CD1c-positive myeloid dendritic cell (primary cell): Measurements from ENCODE around the gene ASPHD1.
"Not testable (repeated sequence)": the region's sequence is repeated elsewhere in the genome, so short reads cannot be mapped to it uniquely, and the experiment has no call there.

Source experiments
- DNase-seq: peaks from one replicate; pipeline ENCODE4 v3.0.0-alpha.2; 2016; ENCODE audit errors: extremely low spot score

The ASPHD1 gene

DNA sequence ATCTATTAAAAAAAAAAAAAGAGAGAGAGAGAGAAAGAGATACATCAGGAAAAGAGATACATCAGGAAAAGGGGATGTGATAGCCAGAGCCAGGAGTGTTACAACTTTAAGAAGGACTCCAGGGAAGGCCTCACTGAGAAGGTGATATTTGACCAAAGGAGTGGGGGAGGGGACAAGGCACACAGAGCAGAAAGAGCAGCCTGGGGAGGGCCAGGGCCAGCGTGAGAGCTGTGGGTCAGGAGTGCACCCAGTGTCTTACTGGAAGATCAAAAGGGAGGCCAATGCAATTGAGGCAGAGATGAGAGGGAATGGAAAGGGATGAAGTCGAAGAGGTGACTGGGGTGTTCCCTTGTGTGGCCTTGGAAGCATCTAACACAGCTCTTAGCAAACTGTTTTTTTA is 7.7 kb downstream of the ASPHD1 start:
- no peak for DNase-seq

DNA sequence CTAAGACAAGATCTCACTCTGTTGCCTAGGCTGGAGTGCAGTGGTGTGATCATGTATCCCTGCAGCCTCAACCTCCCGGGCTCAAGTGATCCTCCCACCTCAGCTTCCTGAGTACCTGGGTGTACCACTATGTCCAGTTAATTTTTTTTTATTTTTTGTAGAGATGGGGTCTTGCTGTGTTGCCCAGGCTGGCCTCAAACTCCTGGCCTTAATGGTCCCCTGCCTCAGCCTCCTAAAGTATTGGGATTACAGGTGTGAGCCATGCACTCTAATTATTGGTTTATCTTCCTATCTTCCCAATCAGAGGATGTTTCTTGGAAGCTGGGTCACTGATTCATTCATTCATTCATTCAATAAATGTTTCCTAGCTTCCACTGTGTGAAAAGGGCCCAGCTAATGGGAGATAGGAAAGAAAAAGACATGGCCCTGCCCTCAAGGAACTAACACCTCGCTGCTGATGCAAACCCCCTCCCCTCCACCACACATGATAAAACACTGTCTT is 8.5 kb downstream of the ASPHD1 start:
- no peak for DNase-seq

DNA sequence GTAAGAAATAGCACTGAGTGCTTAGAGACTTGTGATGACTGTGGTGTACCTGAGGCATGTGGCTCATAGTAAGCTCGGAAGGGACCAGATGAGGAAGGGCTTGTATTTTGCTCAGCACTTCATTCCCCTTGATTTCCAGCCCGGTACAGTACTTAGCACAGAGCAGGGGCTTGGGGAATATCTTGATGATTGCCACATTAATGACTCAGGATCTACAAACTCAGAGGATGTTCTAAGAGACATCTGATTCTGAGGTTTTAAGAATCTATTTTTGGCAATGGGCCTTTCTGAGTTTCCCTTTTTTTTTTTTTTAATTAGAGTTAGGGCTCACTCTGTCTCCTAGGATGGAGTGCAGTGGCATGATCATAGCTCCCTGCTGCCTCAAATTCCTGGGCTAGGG is 9.1 kb downstream of the ASPHD1 start:
- peak; percentile 37 for DNase-seq

DNA sequence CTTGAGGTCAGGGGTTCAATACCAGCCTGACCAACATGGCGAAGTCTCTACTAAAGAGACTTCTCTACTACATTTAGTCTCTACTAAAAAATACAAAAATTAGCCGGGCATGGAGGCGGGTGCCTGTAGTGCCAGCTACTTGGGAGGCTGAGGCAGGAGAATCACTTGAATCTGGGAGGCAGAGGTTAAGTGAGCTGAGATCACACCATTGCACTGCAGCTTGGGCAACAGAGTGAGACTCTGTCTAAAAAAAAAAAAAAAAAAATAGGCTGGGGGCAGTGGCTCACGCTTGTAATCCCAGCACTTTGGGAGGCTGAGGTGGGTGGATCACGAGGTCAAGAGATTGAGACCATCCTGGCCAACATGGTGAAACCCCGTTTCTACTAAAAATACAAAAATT is 9.6 kb downstream of the ASPHD1 start:
- not testable (repeated sequence) for DNase-seq

DNA sequence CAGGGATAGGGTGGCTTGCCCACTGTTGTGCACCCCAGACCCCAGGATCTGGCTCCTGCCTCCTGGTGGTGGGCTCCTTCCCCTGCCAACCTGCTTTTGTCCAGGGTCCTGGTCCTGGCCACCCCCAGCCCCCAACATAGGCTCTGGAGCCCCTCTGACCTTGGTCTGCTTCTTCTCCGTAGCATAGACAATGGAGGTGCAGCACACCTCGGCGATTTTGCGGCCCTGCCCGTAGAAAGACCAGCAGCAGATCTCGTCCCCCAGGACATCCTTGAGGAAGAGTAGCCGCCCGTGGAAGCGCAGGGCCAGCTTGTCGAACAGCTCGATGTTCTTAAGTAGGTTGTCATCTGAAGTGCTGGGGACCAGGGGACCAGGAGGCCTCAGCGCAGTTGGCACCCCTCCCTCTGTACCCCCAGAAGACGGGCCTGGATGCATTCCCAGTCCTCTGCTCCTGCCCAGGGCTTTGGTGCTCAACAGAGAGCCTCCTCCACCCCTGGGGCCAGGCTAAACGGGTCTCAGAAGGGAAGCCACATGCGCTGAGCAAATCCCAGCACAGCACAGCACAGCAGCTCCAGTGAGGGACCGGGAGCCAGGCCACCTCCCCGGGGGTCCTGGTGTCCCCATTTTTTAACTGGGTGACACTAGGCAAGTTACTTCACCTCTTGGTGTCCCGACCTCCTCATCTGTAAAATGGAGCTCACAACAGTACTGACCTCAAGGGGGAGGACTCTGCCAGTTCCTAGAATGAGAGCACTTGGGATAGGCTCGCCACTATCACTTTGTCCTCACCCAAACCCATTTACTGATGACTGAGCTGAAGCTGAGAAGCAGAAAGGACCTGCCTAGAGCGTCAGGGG is 10.8 kb downstream of the ASPHD1 start:
- DNase-seq: no peak

DNA sequence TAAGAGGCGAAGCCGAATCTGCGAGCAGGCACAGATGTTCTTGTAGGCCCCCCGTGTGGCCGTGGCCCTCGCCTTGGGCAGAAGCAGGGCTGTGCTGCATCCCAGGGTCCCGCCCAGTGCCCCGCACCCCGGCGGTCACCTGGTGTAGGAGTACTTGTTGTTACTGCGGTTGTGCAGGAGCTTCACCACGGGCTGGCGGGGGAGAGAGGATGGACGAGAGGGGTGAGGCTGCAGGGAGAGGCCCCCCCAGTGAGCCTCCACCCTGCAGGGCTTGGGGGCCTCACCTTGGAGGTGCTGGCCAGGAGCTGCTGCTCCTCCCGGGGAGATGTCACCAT is 11.4 kb downstream of the ASPHD1 start:
- DNase-seq: no peak

DNA sequence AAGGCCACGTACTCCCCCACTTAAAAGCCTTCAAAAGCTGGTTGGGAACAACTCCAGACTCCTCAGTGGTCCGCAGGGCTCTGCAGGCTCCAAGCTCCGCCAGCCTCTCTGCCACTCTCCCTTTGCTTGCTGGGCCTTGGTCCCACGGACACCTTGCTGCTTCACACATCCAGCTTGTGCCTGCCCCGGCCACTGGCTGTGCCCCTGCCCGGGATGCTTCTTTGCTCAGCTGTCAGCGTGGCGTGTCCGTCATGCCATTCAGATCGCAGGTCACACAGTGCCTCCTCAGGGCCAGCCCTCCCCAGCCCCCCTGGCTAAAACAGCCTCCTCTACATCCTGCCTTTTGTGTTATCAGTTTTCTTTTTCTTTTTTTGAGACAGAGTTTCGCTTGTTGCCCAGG is 11.8 kb downstream of the ASPHD1 start:
- DNase-seq: no peak

DNA sequence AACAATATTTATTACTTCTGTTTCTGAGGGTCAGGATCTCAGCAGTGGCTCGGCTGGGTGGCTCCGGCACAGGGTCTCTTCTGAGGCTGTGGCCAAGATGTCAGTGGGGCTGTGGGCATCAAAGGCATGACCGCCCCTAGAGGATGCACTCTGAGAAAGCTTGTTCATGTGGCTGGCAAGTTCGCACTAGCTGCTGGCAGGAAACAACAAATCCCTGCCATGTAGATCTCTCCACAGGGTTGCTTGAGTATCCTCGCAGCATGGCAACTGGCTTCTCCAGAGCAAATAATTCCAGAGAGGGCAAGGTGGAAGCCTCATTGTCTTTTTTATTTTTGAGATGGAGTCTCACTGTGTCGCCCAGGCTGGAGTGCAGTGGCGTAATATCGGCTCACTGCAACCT is 13.2 kb downstream of the ASPHD1 start:
- no peak for DNase-seq

DNA sequence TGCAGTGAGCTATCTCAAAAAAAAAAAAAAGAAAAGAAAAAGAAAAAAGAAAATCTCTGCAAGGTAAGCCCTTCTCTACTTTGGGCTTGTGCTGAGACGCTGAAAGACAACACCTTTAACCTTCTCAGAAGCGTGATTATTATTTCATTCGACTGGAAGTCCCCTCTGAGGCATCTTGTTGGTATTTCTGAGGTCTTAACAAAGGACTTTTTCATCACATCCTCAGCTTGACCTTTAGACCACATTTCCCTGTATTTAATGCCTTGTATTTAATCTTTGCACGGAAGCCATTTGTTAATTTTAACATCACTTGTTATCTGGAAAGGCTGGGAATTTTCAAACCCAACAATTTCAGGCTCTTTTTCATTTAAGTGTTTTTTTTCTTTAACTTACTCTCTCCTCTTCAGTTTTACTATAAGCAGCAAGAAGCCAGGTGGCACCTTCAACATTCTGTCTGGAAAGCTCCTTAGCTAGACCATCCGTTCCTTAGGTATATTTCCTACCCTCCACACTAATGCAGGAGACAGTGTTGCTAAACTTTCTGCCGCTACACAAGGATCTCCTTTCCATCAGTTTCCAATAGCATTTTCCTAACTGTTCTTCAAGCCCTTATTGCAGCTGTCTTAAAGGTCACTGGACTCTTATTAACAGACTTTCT is 15.4 kb downstream of the ASPHD1 start:
- no peak for DNase-seq

DNA sequence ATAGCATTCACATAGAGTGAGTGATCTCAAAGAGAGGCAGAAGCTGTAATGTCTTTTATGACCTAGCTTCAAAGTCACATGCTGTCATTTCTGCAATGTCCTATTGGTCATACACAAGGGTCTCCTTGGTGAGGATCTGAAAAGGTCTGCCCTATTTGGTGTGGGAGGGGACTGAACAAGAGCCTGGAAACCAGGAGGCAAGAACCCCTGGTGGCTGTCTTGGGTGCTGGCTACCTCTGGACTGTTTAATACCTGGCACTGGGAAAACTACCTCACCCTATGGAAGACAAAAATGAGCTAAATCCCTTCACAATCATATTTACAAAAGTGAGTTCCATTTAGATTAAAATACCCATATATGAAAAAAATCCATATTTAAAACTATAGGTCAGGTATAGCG is 16.7 kb downstream of the ASPHD1 start:
- no peak for DNase-seq

DNA sequence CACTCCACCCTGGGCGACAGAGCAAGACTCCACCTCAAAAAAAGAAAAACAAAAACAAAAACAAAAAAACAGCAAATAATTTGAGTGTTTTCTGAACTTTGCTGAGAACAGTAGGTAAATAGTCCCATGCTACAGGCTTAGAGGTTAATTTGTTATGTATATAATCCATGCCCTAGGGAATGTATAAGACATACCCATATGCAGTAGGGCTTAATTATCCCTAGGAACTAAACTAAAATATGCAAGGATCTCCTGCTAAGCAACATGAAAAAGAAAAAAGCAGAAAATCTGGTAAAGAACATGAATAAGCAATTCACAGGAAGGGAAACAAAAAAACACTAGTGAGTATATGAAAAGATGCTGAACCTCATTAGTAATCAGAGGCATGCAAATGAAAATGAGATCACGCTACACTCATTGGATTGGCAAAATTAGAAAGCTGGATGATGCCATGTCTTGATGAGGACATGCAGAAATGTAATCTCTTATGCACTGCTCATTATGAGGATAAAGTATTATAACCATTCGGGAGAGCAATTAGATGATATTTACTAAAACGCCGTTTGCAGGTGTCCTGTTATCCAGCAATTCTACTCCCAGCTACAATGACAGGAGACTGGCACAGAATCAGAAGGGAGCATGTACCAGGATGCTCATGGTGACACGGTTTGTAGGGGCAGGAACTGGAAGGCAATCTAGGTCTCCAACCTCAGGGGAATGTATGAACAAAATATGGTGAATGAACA is 20.2 kb downstream of the ASPHD1 start:
- DNase-seq: no peak

DNA sequence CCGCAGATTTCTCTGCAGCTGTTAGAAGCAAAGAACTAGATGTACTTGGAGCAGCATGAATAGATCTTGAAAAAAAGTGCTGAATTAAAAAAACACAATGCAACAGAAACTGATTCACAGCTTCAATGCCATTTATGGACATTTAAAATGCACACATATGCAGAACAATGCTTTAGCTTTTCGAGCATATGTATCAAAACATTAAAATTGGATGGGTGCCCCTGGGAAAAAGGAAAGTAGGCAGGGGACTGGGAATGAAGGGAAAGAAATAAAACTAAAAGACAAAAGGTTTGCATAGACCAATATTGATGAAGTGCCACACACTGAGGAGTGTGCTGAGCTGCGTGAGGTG is 20.7 kb downstream of the ASPHD1 start:
- no peak for DNase-seq

DNA sequence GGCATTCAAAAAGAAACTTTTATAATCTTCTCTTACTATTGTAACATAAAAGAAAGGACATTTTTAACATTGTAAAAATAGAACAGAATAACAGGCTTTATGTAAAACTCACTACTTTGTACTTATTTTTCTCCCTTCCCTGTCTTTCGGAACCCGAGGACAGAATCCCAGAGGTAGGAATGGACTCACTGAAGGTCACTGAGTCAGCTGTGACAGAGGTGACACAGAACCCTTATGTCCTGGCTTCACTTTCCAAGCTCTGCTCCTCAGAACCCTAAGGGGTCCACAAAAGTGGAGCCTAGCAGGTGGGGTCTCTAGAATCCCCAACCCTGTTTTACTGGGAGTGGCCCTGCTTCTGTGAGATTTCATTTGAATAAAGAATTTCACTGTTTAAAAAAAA is 22.0 kb downstream of the ASPHD1 start:
- no peak for DNase-seq

DNA sequence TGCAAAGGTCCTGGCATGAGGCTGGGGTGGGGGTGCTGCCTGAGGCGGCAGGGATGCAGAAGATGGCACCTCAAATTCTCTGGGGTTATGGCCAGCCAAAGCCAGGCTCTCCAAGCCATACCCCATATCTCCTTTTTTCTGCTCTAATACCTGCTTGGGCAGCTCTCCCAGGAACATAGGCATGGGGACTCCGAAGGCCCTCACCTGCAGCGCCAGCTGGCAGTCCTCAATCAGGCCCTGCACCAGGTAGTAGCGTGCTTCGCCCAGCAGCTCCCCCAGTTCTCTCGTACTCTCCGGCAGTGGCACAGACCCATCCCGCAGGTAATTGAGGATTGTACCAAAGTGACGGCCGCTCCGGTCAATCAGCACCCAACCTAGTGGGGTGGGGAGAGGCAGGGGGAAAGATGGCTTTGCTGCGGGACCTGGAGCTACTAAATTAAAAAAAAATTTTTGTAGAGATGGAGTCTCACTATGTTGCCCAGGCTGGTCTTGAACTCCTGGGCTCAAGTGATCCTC is 22.8 kb downstream of the ASPHD1 start:
- no peak for DNase-seq

DNA sequence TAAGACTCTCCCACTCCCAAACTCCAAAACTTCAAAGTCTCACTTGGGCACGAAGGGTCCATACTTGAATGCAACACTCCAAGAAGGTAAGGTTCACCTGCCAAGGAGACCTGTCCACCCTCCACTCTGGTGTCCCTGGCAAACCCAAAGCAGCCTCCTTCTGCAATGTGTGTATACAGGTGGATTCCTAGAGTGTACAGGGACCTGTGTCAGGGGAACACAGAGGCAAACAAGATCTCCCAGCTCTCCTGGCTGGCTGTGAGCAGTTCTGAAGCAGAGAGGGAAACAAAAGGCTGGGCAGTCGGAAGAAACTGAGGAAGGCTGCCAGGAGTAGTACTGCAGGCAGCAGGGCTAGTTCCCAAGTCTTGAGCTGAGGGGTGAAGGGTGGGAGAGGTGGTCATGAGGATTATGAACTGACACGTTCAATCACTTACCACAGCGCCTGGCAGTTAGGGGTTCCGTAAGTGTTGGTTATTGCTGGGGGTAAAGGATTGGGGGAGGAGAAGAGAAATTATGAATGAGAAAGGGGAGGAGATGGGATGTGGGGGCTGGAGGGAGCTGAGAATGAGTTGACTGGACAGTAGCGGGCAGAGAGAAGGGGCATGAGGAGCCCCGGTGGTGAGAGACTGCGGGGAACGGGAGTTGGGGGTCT is 24.9 kb downstream of the ASPHD1 start:
- no peak for DNase-seq

DNA sequence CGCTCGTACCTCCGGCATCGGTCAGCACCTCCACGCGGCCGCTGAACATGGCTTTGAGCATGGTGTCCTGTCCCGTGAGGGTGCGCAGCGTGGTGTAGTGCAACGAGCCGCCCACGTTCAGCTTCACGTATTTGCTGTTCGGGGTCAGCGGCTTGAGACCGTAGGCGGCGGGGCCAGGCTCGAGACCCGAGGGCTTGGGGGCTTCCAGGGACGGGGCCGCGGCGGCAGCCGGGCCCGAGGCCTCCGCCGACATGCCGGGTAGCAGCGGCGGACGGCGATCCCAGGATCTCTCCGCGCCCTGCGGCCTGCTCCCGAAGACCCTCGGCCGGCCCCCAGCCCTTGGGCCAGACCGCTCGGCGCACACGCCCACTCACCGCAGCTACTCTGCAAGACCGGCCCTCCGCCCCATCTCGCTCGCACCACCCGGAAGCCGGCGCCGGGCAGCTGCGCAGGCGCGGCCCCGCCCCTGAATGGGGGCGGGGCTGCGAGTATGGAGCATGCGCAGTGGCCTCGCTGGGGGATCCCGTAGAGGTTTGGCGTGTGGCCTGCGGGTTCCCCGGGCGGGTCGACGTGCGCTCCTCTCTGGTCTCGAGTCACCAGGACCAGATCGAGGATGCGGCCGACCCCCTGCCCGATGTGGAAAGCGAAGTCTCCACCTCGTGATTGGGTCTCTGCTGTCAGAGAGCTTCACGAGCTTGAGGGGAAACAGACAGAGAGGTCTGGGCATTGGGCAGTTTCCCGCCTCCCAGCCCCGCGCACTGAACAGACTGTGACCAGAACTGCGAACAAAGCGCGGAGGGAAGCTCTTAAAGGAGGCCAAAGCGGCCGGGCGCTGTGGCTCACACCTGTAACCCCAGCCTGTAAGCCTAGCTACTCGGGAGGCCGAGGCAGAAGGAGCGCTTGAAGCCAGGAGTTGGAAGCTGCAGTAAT is 25.8 kb downstream of the ASPHD1 start, which contains the start of gene KCTD13:
Gene KCTD13, minus strand, starts transcription at position 446 of the 930 bp plus-strand sequence. Its CDS starts 193 bp downstream, at position 253.
- DNase-seq: peak; percentile 94

DNA sequence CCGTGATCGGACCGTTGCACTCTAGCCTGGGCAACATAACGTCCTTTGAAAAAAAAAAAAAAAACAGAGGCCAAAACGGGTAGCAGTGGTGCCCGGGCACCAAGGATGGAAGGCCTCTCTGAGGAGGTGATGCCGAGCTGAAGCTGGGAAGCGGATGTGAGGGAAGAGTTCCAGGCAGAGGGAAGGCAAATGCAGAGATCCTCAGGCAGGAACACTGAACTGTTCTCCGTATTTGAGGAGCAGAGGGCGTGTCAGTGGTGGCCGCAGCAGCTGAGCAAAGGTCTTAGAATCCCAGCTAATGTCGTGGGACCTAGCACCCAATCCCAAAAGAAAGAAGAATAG is 26.4 kb downstream of the ASPHD1 start:
- DNase-seq: peak; percentile 8

DNA sequence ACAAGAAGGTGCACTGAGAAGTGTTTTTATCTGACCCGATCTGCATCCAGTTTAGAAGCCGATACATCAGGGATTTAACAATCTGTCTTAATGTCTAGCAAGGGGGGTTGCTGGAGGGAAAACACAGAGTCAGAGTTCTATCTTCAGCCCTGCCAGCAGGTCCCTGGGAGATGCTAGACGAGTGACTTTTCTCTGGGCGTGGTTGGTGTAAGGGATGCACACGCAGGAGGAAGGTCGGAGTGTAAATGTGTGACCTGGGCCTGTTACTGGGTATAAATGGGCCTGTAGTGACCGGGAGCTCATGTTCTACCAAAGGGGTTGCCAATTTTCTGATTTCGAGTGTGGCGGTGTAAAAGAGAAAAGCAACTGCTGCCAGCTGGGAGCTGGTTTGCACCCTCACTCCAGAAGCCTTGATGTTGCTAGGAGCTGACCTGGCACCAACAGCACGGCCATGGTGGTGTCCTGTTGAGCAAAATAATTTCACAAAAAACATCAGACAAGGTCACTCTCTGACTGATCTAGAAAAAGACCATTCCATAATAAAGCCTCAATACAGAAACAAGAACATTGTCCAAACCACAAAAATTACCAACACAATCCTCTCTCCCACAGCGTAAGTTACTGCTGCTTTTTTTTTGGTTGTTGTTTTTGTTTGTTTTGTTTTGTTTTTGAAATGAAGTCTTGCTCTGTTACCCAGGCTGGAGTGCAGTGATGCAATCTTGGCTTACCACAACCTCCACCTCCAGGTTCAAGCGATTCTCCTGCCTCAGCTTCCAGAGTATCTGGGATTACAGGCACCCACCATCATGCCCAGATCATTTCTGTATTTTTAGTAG is 27.0 kb downstream of the ASPHD1 start:
- peak; percentile 4 for DNase-seq

DNA sequence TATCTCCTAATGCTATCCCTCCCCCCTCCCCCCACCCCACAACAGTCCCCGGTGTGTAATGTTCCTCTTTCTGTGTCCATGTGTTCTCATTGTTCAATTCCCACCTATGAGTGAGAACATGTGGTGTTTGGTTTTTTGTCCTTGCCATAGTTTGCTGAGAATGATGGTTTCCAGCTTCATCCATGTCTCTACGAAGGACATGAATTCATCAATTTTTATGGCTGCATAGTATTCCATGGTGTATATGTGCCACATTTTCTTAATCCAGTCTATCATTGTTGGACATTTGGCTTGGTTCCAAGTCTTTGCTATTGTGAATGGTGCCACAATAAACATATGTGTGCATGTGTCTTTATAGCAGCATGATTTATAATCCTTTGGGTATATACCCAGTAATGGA is 31.5 kb downstream of the ASPHD1 start:
- not testable (repeated sequence) for DNase-seq

DNA sequence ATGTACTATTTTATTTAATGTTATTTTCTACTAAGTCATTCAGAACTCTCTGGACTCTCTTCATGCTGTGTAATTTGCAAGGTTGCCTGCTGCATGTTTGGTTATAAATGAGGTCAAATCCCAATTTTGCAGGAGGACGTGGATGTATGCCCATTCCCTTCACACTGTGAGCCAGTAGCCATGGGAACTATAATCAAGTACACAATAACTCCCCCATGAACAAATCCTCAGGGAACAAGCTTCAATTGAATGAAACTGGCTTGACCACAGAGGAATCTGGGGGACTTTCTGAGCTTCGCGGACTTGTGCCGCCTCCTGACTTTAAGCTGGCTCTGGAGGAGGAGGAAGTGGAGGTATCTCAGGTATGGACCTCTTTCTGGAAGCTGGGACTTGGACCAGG is 40.4 kb downstream of the ASPHD1 start:
- no peak for DNase-seq
